H1 (cell line): ENCODE data around the gene USP35. TPM values are rescaled to one million over a fixed set of nuclear protein-coding genes. Genes with fewer than 3 reads are reported as not detected.
A peak's percentile ranks its signal among the peaks of the same experiment; 100 is the strongest.

Experiments
- ASH2L ChIP-seq: fragments of 200-600, 300-600 bp; sonication (generic); IDR thresholded peaks from one replicate; pipeline ENCODE4 v1.7.1; 2017; ENCODE audit warnings: low read length
- KDM5A ChIP-seq: fragments of 200-600 bp; IDR thresholded peaks from 2 replicates; pipeline ENCODE4 v1.7.1; 2012; ENCODE audit warnings: mild to moderate bottlenecking, low read length, inconsistent platforms, mixed read lengths
- NRF1 ChIP-seq: IDR thresholded peaks from 2 replicates; pipeline ENCODE4 v1.6.1; 2011; ENCODE audit warnings: mild to moderate bottlenecking, low read depth, low read length, improper control_type of control experiment
- PHF8 ChIP-seq: fragments of 200-600 bp; sonication (generic); conservative IDR thresholded peaks from 2 replicates; pipeline ENCODE4 v1.7.1; 2012; ENCODE audit warnings: low read depth, mild to moderate bottlenecking, inconsistent platforms, low read length, moderate library complexity
- POLR2AphosphoS5 ChIP-seq: IDR thresholded peaks from 2 replicates; pipeline ENCODE4 v1.6.1; 2011; ENCODE audit warnings: low read depth, low read length
- RAD21 ChIP-seq, 2 experiments: IDR thresholded peaks in 1 of 2; conservative IDR thresholded peaks in 1 of 2; 2 replicates each; pipeline ENCODE4 v1.6.1; 2011; ENCODE audit warnings: low read depth in 2 of 2, low read length in 2 of 2, improper control_type of control experiment in 1 of 2, inconsistent platforms in 1 of 2, mild to moderate bottlenecking in 1 of 2, moderate library complexity in 1 of 2
- RXRA ChIP-seq: IDR thresholded peaks from 2 replicates; pipeline ENCODE4 v1.6.1; 2011; ENCODE audit warnings: low read depth, mild to moderate bottlenecking, low read length, moderate library complexity; ENCODE audit not compliant: insufficient read depth
- SIX5 ChIP-seq: IDR thresholded peaks from 2 replicates; pipeline ENCODE4 v1.6.1; 2011; ENCODE audit warnings: mild to moderate bottlenecking, low read depth, low read length
- SP4 ChIP-seq: IDR thresholded peaks from 2 replicates; pipeline ENCODE4 v1.6.1; 2012; ENCODE audit warnings: low read length, inconsistent platforms
- TCF12 ChIP-seq: IDR thresholded peaks from 2 replicates; pipeline ENCODE4 v1.6.1; 2011; ENCODE audit warnings: low read depth, mild to moderate bottlenecking, low read length
- polyA plus RNA-seq, 7 experiments: library from polyadenylated mRNA; depleted of rRNA in 3 of 7; stranded (reverse) in 5 of 7; unstranded in 2 of 7; fragments of >200 nt in 5 of 7; fragments of 200-250 nt in 2 of 7; gene quantifications; 1 replicate in 5 of 7; 2 replicates in 1 of 7; 4 replicates in 1 of 7; pipeline versions ENCODE4 v1.2.1 to v1.2.3, GENCODE V29; 2011 to 2013; ENCODE audit warnings: missing spikeins in 2 of 7, mixed read lengths in 2 of 7
- total RNA-seq: library from RNA; stranded (reverse); fragmentation: NEBNext Ultra II Directional; extraction: Animal tissue kit (Norgen Biotek cat#: 25700); gene quantifications from 2 replicates; pipeline ENCODE4 v1.2.1, GENCODE V29; 2021

The USP35 gene
- total and polyA plus RNA-seq, 2 of the 8 experiments (the other 6 are each of a cell fraction or from before 2014, with no cell fraction given), result 4.6 to 6.8 TPM

DNA sequence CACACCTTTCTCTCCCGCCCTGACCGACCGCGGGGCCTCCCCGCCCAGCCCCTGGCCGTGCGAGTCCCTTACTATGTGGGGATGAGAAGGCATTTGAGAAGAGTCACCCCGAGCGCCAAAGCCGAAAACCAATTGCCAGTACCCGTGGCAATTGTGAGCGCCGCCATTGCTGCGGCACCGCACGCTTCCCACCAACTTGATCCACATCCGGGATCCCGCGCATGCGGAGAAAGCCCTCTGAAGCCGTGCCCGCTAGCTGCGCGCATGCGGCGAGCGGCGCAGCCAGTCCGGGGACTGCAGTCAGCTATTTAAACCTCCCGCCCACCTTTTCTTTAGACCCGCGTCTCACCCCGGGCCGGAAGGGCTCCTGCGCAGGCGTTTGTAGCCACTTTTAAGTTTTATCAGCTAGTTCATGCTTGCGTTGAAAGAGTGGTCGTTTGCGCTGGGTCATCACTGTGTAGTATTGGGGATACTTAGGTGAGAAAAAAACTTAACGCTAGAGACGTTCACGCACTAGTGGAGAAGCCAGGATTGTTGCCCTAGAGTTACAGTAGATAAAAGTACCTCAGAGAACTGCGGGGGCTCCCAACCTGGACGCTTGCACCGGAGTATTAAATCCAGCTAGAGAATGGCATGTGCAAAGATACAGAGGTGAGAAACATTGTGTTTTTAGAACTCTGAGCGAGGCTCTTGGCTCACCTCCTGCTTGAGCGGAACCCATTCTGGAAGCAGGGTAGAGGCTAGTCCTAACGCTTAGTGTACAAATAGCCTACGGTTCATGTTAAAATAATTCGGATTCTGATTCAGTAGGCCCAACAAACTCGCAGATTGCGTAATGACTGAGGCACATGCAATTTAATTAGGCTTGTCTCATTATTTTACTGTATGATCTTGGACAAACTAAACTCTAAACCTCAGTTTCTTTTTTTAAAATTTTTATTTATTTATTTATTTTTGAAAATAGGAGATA is 49.0 kb upstream of the USP35 start, which contains the start of gene ALG8 (continued):
- TF ChIP-seq POLR2AphosphoS5 (peak; percentile 83), SIX5 (no peak), ASH2L (peak; percentile 93), PHF8 (peak; percentile 99), TCF12 (0 out of 2 replicates have a peak, but pooled peaks have one; percentile 67), RAD21 (IDR thresholded peaks at IDR 0.05 in 1 of 2, conservative IDR thresholded peaks at IDR 0.05 in 1 of 2; ENCODE audit: low read depth in 2 of 2, low read length in 2 of 2) (no peak; a peak in 1 of 4 replicates), NRF1 (peak; percentile 89), SP4 (no peak), KDM5A (peak; percentile 53; the same call in 1 of the 2 replicates), RXRA (no peak)
